GM23338 (cell line): Measurements from ENCODE around the gene RGS3. TPM values are rescaled to one million over a fixed set of nuclear protein-coding genes. Genes with fewer than 3 reads are reported as not detected.

Source experiments
- ATAC-seq: fragments of 200-7000 bp; cut with Tn5 transposase; 3 replicates; pipeline ENCODE4 v1.9.1; 2020
- DNase-seq: peaks from one replicate; pipeline ENCODE4 v3.0.0-alpha.2; 2015; ENCODE audit warnings: low spot score
- H2AFZ ChIP-seq: fragments of 200-600 bp; sonication (generic); 2 replicates; pipeline ENCODE4 v1.8.0; 2016; ENCODE audit warnings: antibody characterized with exemption, mild to moderate bottlenecking, moderate library complexity
- H3F3A ChIP-seq: fragments of 200-600 bp; sonication (generic); replicated peaks from 2 replicates; pipeline ENCODE4 v1.8.0; 2017; ENCODE audit warnings: antibody characterized with exemption, mixed run types, low read depth
- H3K27ac ChIP-seq: fragments of 200-600 bp; sonication (generic); 2 replicates; pipeline ENCODE4 v1.6.1; 2016; ENCODE audit warnings: low read depth
- H3K27me3 ChIP-seq: fragments of 200-600 bp; sonication (generic); 2 replicates; pipeline ENCODE4 v1.8.0; 2016; ENCODE audit warnings: mild to moderate bottlenecking, mixed run types, moderate library complexity; ENCODE audit not compliant: insufficient read depth
- H3K36me3 ChIP-seq: fragments of 200-600 bp; sonication (generic); 2 replicates; pipeline ENCODE4 v1.8.0; 2016; ENCODE audit warnings: mild to moderate bottlenecking; ENCODE audit not compliant: insufficient read depth
- H3K4me1 ChIP-seq: fragments of 200-600 bp; sonication (generic); 2 replicates; pipeline ENCODE4 v1.8.0; 2016; ENCODE audit warnings: mild to moderate bottlenecking, moderate library complexity; ENCODE audit not compliant: insufficient read depth
- H3K4me2 ChIP-seq: fragments of 200-600 bp; sonication (generic); 2 replicates; pipeline ENCODE4 v1.7.1; 2017; ENCODE audit warnings: mixed run types
- H3K4me3 ChIP-seq: fragments of 200-600 bp; sonication (generic); 2 replicates; pipeline ENCODE4 v1.6.1; 2016; ENCODE audit warnings: mixed run types
- H3K79me2 ChIP-seq: fragments of 200-600 bp; sonication (generic); replicated peaks from 2 replicates; pipeline ENCODE4 v1.8.0; 2017; ENCODE audit warnings: mild to moderate bottlenecking; ENCODE audit not compliant: insufficient read depth
- H3K9me2 ChIP-seq: fragments of 200-600 bp; sonication (generic); 2 replicates; pipeline ENCODE4 v1.8.0; 2017; ENCODE audit not compliant: insufficient read depth
- H4K20me1 ChIP-seq: fragments of 200-600 bp; sonication (generic); replicated peaks from 2 replicates; pipeline ENCODE4 v1.8.0; 2017; ENCODE audit warnings: mild to moderate bottlenecking; ENCODE audit not compliant: insufficient read depth
- H3K27ac Mint-ChIP-seq: 2 replicates; pipeline ENCODE4 v1.8.0; 2020; ENCODE audit warnings: inconsistent platforms, mild to moderate bottlenecking, moderate library complexity, mixed read lengths
- H3K27me3 Mint-ChIP-seq: 3 replicates; pipeline ENCODE4 v1.8.0; 2022; ENCODE audit warnings: low read depth, mild to moderate bottlenecking, moderate library complexity, mixed read lengths, inconsistent platforms; ENCODE audit not compliant: insufficient read depth, poor library complexity
- H3K36me3 Mint-ChIP-seq: 3 replicates; pipeline ENCODE4 v1.8.0; 2021; ENCODE audit warnings: low read depth, mild to moderate bottlenecking, inconsistent platforms, moderate library complexity, mixed read lengths
- H3K4me1 Mint-ChIP-seq: 3 replicates; pipeline ENCODE4 v1.8.0; 2020; ENCODE audit warnings: mild to moderate bottlenecking, inconsistent platforms, mixed read lengths
- H3K4me3 Mint-ChIP-seq: 3 replicates; pipeline ENCODE4 v1.8.0; 2021; ENCODE audit warnings: moderate library complexity, mild to moderate bottlenecking, inconsistent platforms, mixed read lengths
- H3K9me3 Mint-ChIP-seq: 3 replicates; pipeline ENCODE4 v1.8.0; 2020; ENCODE audit warnings: moderate library complexity, mild to moderate bottlenecking, inconsistent platforms, mixed read lengths
- CREB1 ChIP-seq: fragments of 250-450 bp; sonication (Bioruptor Pico); IDR thresholded peaks from 2 replicates; pipeline ENCODE4 v1.5.0; 2020; ENCODE audit warnings: low read depth, mild to moderate bottlenecking, moderate library complexity
- CTCF ChIP-seq, 2 experiments: fragments of 200-600 bp in 1 of 2; sonication (generic) in 1 of 2; conservative IDR thresholded peaks; 2 replicates each; pipeline versions ENCODE4 v1.5.1 to v1.6.1; 2016 to 2017; ENCODE audit warnings: antibody characterized with exemption in 2 of 2, low read depth in 2 of 2, mild to moderate bottlenecking in 2 of 2, moderate library complexity in 1 of 2
- ETS1 ChIP-seq: IDR thresholded peaks from 2 replicates; pipeline ENCODE4 v1.6.1; 2016; ENCODE audit warnings: antibody characterized with exemption
- EZH2 ChIP-seq: fragments of 200-600 bp; sonication (generic); IDR thresholded peaks from one replicate; pipeline ENCODE4 v1.8.0; 2017; ENCODE audit warnings: antibody characterized with exemption, mild to moderate bottlenecking, low read depth; ENCODE audit not compliant: unreplicated experiment
- EZH2phosphoT487 ChIP-seq: fragments of 200-600 bp; sonication (generic); IDR thresholded peaks from one replicate; pipeline ENCODE4 v1.8.1; 2018; ENCODE audit warnings: antibody characterized with exemption; ENCODE audit not compliant: unreplicated experiment
- JUNB ChIP-seq: IDR thresholded peaks from one replicate; pipeline ENCODE4 v1.6.1; 2016; ENCODE audit warnings: antibody characterized with exemption; ENCODE audit not compliant: unreplicated experiment
- NANOG ChIP-seq: IDR thresholded peaks from 2 replicates; pipeline ENCODE4 v1.6.1; 2016; ENCODE audit warnings: antibody characterized with exemption, borderline replicate concordance
- POLR2AphosphoS5 ChIP-seq: IDR thresholded peaks from 2 replicates; pipeline ENCODE4 v1.6.1; 2016; ENCODE audit warnings: antibody characterized with exemption, low read depth
- REST ChIP-seq: IDR thresholded peaks from one replicate; pipeline ENCODE4 v1.6.1; 2018; ENCODE audit warnings: antibody characterized with exemption; ENCODE audit not compliant: unreplicated experiment
- STAT1 ChIP-seq: IDR thresholded peaks from one replicate; pipeline ENCODE4 v1.6.1; 2016; ENCODE audit warnings: antibody characterized with exemption; ENCODE audit not compliant: unreplicated experiment
- ZNF114 ChIP-seq: fragments of 250-450 bp; sonication (Bioruptor Pico); IDR thresholded peaks from 2 replicates; pipeline ENCODE4 v1.5.0; 2020; ENCODE audit warnings: mild to moderate bottlenecking, moderate library complexity
- ZNF331 ChIP-seq: fragments of 250-450 bp; sonication (Bioruptor Pico); IDR thresholded peaks from 2 replicates; pipeline ENCODE4 v1.5.0; 2020; ENCODE audit warnings: low read depth, mild to moderate bottlenecking, moderate library complexity
- ZNF462 ChIP-seq: fragments of 250-450 bp; sonication (Bioruptor Pico); IDR thresholded peaks from 2 replicates; pipeline ENCODE4 v1.5.0; 2020; ENCODE audit warnings: mild to moderate bottlenecking, moderate library complexity
- polyA plus RNA-seq: library from polyadenylated mRNA; unstranded; fragments of >200 nt; fragmentation: Nextera tagmentation; extraction: Ambion mirVana; gene quantifications from 2 replicates; pipeline ENCODE4 v1.2.1, GENCODE V29; 2016
- total RNA-seq: library from RNA; depleted of rRNA; stranded (reverse); fragments of >200 nt; shearing (Covaris generic); gene quantifications from 2 replicates; pipeline ENCODE4 v1.2.3, GENCODE V29; 2014

The RGS3 gene
- total and polyA plus RNA-seq, 2 experiments from 2014 or later, result 14.2 to 24.3 TPM

GRCh38 chr9:113573959-113574352 lies 110.4 kb downstream of the RGS3 start:
- Histone ChIP-seq H4K20me1 (no peaks in the 10 kb centered on the region), H3K4me3 (no peak overlapping the region), H3F3A (no peaks in the 10 kb centered on the region), H3K27me3 (no peaks in the 10 kb centered on the region), H3K4me2 (0 out of 2 replicates have a peak overlapping the region, but pooled peaks have one; percentile 14), H2AFZ (no peak overlapping the region), H3K9me2 (no peaks in the 10 kb centered on the region), H3K36me3 (no peaks in the 10 kb centered on the region), H3K4me1 (peaks cover 11% of the 10 kb centered on the region; the same call in 1 of the 2 replicates), H3K27ac (no peak overlapping the region), H3K79me2 (no peaks in the 10 kb centered on the region)
- Mint-ChIP-seq H3K9me3 (no peaks in the 10 kb centered on the region; the same call in 2 of the 3 replicates), H3K4me1 (peaks cover 20% of the 10 kb centered on the region), H3K27me3 (peaks cover 3% of the 10 kb centered on the region), H3K36me3 (no peaks in the 10 kb centered on the region; the same call in 2 of the 3 replicates), H3K4me3 (no peak overlapping the region), H3K27ac (no peak overlapping the region)
- TF ChIP-seq STAT1 (no peak), JUNB (no peak), ETS1 (no peak), ZNF462 (CRISPR knock-in tag) (no peak), REST (no peak), EZH2 (no peak), NANOG (no peak), EZH2phosphoT487 (no peak), ZNF114 (CRISPR knock-in tag) (no peak), ZNF331 (CRISPR knock-in tag) (no peak), CREB1 (CRISPR knock-in tag) (no peak), CTCF (conservative IDR thresholded peaks at IDR 0.05; ENCODE audit: low read depth in 2 of 2) (no peak), POLR2AphosphoS5 (no peak)
- DNase-seq, result no peak
- no peak for ATAC-seq
